Effector CD8-positive, alpha-beta T cell (primary cell): Measurements from ENCODE around the gene TTC29.
A peak's percentile ranks its signal among the peaks of the same experiment; 100 is the strongest.

ENCODE experiments used
- DNase-seq: peaks from one replicate; lab custom pipeline; 2025; lab: John Stamatoyannopoulos, UW
- total RNA-seq, 4 experiments: gene quantifications; one replicate each; lab custom pipeline; 2026; lab: John Stamatoyannopoulos, UW

TTC29 gene
- 0 reads per million in 4 experiments for total RNA-seq

DNA sequence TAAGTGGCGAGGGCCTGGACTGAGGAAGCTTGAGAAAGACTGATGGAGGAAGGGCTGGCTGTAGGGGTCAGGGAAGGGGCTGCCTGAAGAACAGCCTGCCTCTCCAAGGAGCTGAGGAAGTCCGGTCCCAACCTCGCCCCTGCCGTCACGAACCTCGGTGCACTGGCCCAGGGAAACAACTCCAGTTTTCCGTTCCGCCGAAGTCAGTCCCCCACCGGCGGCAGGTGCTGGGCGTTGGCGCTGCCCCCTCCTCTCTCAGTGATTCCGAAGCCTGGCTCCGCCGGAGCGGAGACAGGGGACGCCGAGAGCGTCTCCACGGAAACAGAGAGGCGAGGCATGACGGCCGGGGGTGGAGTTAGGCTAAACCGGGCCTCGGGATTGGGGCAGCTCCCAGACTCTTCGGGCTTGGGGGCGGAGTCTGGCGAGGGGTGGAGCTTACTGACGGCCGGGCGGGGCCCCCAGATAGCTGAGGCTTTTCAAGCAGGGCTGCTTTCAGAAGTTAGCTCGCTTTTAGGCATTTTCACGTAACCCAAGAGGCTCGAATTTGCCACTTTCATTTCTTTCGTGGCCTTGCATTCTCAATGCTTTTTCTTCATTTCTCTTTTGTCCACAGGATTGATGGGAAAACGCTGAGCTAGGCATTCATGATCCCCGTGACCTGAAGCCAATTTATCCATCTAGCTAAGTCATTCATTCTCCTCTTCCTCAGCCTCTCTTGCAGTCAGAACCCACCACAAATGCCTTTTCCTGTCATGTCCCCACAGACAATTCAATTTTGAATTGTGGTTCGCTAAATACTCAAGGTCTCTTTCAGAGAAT is at the start of gene TTC29:
Gene TTC29, minus strand, starts transcription at position 309 of the 819 bp plus-strand sequence. CDS start 5,969 bp downstream, outside the sequence.
- DNase-seq = peak; percentile 73

GRCh38 chr4:146981651-146982050 is 36.0 kb upstream of the TTC29 start:
- no peak for DNase-seq

DNA sequence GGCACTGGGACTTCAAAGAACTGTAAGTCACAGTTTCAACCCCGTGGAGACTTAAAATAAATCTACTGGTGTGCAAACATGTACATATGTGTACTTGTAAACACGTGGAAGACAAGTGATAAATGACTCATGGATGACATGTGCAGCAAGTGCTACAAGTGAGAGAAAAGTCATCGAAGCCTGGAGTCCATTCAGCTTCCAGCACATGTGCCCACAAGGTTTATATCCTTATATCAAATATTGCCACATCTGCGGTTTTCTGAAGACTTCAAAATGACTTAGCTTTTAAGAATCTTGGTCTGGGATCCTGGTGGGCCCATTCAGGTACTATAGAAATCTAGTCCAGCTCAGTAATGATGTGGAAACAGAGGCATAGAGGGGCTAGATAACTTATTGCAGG is 33.0 kb upstream of the TTC29 start:
- no peak for DNase-seq

- DNase-seq = no peak
Observed at GRCh38 chr4:146976145-146976544, 30.5 kb upstream of the TTC29 start.

DNA sequence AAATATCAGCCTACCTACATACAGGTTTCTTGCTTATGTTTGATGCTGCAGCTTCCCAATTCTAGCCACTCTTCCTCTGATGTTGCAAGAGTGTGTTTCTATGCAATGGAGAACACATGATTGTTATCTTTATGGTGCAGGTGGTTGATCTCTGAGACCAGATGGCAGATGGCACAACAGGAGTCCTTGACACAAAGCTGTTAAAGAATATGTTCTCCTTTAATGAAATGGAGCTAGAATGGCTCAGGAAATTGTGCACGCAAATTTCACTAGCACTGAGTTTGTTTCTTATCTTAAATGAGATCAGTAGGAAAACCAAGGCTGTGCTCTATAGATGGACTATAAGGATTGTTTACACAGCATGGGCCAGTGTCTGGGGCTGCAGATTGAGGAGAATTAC is 29.9 kb upstream of the TTC29 start:
- DNase-seq = no peak

- no peak for DNase-seq
Observed at GRCh38 chr4:146975036-146975435, 29.4 kb upstream of the TTC29 start.

- no peak for DNase-seq
Observed at GRCh38 chr4:146972036-146972435, 26.4 kb upstream of the TTC29 start.

DNA sequence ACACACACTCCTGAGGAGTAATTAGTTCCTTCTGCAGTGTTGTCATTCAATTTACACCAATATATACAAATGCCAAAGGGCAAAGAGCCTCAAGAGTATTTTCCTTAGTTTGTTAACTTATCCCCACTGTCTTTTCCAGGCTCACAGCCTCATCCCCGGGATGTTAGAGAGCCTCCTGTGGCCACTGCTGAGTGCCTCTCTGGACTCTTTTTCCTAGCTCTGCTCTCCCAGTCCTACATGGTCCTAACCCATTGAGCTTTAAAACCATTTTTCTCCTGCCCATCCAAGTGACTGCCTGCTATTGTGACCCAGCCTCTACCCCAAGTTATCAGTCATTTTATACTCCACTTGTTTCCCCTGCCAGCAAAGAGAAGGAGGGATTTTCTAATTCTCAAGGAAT is 23.5 kb upstream of the TTC29 start:
- DNase-seq = no peak

- DNase-seq = no peak
Observed at GRCh38 chr4:146960634-146961033, 15.0 kb upstream of the TTC29 start.

GRCh38 chr4:146959692-146960091 is 14.0 kb upstream of the TTC29 start:
- no peak for DNase-seq

- no peak for DNase-seq
Observed at GRCh38 chr4:146957237-146957636, 11.6 kb upstream of the TTC29 start.

- no peak for DNase-seq
Observed at GRCh38 chr4:146952896-146953295, 7.2 kb upstream of the TTC29 start.

DNA sequence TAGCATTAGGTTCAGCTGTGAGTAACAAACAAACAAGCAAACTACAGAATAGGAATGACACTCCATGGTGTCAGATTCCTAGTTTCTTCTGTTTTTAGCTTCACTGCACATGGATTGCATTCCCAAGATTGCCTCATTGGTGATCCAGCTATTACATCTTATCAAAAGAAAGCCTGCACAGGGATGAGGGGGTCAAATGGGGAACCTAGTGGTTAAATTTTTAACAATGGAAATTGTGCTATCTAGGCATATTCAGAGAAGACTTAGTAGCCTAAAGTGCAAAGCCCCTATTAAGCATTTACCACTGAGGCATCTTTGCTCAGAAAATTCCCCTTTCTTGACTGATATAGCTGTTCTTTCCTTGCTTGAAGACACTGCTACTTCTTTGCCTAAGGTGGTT is 3.9 kb upstream of the TTC29 start:
- no peak for DNase-seq

- DNase-seq = no peak
Observed at GRCh38 chr4:146943691-146944375, 1.8 kb downstream of the TTC29 start.

DNA sequence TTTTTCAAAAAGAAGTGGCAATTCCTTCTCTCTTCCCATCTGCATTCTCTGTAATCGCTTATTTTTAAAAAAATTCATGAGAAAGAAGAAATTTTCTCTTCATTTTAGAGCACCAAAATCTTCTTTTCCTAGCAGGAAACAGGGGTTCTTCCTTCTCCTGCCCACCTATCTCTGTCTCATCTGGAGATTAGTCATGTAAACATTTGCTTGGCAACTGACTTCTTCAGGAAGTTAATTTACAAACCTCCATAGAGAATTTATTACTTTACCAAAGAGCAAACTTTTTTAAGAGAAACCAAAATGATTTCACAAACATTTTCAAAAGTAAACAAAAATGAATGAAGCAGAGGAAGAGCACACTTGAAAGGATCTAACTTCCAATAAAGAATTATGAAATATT is 13.5 kb downstream of the TTC29 start:
- DNase-seq = no peak

DNA sequence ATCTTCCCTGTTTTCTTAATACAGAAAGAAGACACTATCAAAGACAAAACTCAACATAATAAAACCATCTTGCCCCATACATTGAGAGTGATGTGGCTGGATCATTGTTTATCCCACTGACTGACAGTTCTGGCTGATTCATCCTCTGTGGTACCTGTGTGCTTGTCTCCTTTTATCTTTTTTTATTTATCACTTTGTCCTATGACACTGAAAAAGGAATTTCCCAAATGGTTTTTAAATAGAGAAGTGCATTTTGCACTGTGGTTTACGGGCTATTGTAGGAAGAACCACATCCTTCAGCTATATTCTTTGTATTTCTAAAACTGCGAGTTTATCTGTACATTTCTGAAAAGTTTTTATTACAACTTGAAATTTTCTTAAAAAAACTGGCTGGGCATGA is 15.0 kb downstream of the TTC29 start:
- no peak for DNase-seq

GRCh38 chr4:146927695-146928094 is 18.0 kb downstream of the TTC29 start:
- DNase-seq = no peak

- no peak for DNase-seq
Observed at GRCh38 chr4:146916479-146917076, 29.1 kb downstream of the TTC29 start.

DNA sequence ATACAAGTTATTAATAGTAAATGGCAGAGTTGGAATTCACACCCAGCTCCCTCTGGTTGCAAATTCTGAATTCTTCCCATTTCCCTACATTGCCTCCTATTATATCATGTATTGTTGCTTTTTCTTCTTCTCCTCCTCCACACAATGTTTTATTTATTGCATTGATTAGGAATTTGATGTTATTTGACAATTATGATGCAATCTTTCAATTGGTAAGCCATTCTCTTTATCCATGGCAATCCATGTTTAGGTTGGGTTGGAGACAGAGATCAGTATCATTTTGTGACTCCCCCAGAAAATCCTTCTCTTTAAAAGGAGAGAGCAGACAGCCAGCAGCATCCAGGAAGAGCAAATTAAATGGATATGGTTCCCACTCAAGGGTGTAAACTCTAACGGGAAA is 30.5 kb downstream of the TTC29 start:
- DNase-seq = no peak

- DNase-seq = no peak
Observed at GRCh38 chr4:146900295-146900694, 45.4 kb downstream of the TTC29 start.

GRCh38 chr4:146890301-146890700 is 55.4 kb downstream of the TTC29 start:
- DNase-seq = no peak

DNA sequence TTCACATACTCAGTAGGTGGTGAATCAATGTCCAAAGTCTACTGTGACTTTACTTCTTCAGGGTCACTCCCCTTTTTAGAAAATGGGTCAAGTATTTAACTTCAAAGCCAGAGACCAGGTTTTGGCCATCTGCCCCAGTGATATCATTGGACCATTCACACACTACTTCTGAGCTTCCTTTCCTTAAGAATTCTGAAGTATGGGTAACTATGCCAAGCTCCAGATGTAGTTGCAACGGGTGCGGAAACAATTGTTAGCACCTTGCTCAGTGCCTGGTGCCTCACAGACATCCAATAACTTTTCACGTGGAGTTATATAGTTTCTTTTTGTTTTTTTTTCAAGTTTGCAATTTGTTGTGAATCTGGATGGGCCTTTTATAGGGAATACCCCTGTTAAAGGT is 62.6 kb downstream of the TTC29 start:
- no peak for DNase-seq

DNA sequence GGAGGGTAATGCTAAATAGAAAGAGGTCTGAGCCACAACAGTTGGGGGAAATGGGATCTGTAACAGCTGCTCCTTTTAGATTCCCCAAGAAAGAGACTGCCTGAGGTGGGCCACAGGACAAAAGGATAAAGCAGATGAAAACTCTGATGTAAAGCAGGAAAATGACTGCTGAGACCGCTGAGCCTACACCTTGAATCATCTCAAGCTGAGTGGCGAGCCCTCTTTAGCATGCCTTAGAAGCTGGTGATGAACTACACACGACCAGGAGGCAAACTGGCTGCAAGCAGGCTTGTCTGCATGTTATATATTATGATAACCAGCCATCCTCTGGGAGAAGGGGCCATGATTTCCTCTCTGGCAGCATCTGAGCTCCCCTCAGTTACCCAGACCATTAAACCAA is 88.4 kb downstream of the TTC29 start:
- no peak for DNase-seq
